K562 (cell line): ENCODE measurements around the gene NCBP2. TPM values are rescaled to one million over a fixed set of nuclear protein-coding genes. Genes with fewer than 3 reads are reported as not detected.

ENCODE experiments used
- ELF4 ChIP-seq: fragments of 450-650 bp; formaldehyde crosslinking; IDR thresholded peaks from 2 replicates; pipeline ENCODE4 v1.4.0; 2022; ENCODE audit warnings: missing genetic modification characterization
- FOXO4 ChIP-seq: fragments of 450-650 bp; formaldehyde crosslinking; IDR thresholded peaks from 2 replicates; pipeline ENCODE4 v1.4.0; 2020; ENCODE audit warnings: mild to moderate bottlenecking, moderate library complexity
- HOXB6 ChIP-seq: fragments of 250-450 bp; sonication (Bioruptor Pico); IDR thresholded peaks from 2 replicates; pipeline ENCODE4 v1.5.1; 2022; ENCODE audit warnings: mild to moderate bottlenecking, borderline replicate concordance
- MCM2 ChIP-seq: fragments of 450-650 bp; IDR thresholded peaks from 2 replicates; pipeline ENCODE4 v1.6.1; 2017; ENCODE audit warnings: low read depth, mild to moderate bottlenecking
- MITF ChIP-seq: IDR thresholded peaks from 2 replicates; pipeline ENCODE4 v1.6.1; 2014; ENCODE audit warnings: antibody characterized with exemption
- RCOR1 ChIP-seq, 2 experiments: IDR thresholded peaks; 2 replicates each; pipeline ENCODE4 v1.6.1; 2012; ENCODE audit warnings: low read depth in 2 of 2, low read length in 2 of 2, borderline replicate concordance in 1 of 2, improper control_type of control experiment in 1 of 2
- ZNF431 ChIP-seq: sonication (generic); formaldehyde crosslinking; IDR thresholded peaks from 2 replicates; pipeline ENCODE4 v1.8.0; 2022; ENCODE audit warnings: mild to moderate bottlenecking, missing genetic modification reagents
- polyA plus RNA-seq, 8 experiments: library from polyadenylated mRNA; depleted of rRNA in 4 of 8; stranded (reverse) in 5 of 8; unstranded in 3 of 8; fragments of >200 nt; fragmentation: Nextera tagmentation in 2 of 8; fragmentation: Illumina TruSeq in 1 of 8; extraction: Ambion mirVana in 2 of 8; extraction: Trizol in 1 of 8; gene quantifications; 2 replicates each; pipeline versions ENCODE4 v1.2.1 to v1.2.3, GENCODE V29; 2011 to 2014; ENCODE audit warnings: inconsistent platforms in 1 of 8, missing spikeins in 1 of 8
- total RNA-seq, 7 experiments: library from RNA; depleted of rRNA in 6 of 7; stranded (reverse); fragments of >200 nt in 6 of 7; fragmentation: Illumina TruSeq in 2 of 7; extraction: Trizol in 2 of 7; gene quantifications; 2 replicates each; pipeline versions ENCODE4 v1.2.1 to v1.2.3, GENCODE V29; 2011 to 2021; ENCODE audit warnings: low replicate concordance in 1 of 7
- TF ChIP-seq, protein P1 (sequence below), 3 experiments: fragments of 200-800 bp in 1 of 3; fragments of 250-450 bp in 1 of 3; fragments of 450-650 bp in 1 of 3; sonication (Bioruptor Pico) in 1 of 3; sonication (Bioruptor generic) in 1 of 3; formaldehyde crosslinking in 1 of 3; IDR thresholded peaks; 2 replicates each; pipeline versions ENCODE4 v1.6.1 to v1.8.0; 2016 to 2022; ENCODE audit warnings: mild to moderate bottlenecking in 2 of 3, missing genetic modification characterization in 2 of 3, missing compliant biosample characterization in 1 of 3, moderate library complexity in 1 of 3
- TF ChIP-seq, protein P2 (sequence below), 2 experiments: fragments of 450-650 bp in 1 of 2; sonication (generic) in 1 of 2; formaldehyde crosslinking in 1 of 2; IDR thresholded peaks; 2 replicates each; pipeline versions ENCODE4 v1.7.1 to v1.9.0; 2016 to 2022; ENCODE audit warnings: inconsistent platforms in 1 of 2, mild to moderate bottlenecking in 1 of 2, missing genetic modification reagents in 1 of 2

Gene NCBP2
- total and polyA plus RNA-seq, 9 of the 15 experiments (the other 6 are each of a cell fraction or from before 2014, with no cell fraction given), result 56.4 to 102 (median 82.3) TPM

DNA sequence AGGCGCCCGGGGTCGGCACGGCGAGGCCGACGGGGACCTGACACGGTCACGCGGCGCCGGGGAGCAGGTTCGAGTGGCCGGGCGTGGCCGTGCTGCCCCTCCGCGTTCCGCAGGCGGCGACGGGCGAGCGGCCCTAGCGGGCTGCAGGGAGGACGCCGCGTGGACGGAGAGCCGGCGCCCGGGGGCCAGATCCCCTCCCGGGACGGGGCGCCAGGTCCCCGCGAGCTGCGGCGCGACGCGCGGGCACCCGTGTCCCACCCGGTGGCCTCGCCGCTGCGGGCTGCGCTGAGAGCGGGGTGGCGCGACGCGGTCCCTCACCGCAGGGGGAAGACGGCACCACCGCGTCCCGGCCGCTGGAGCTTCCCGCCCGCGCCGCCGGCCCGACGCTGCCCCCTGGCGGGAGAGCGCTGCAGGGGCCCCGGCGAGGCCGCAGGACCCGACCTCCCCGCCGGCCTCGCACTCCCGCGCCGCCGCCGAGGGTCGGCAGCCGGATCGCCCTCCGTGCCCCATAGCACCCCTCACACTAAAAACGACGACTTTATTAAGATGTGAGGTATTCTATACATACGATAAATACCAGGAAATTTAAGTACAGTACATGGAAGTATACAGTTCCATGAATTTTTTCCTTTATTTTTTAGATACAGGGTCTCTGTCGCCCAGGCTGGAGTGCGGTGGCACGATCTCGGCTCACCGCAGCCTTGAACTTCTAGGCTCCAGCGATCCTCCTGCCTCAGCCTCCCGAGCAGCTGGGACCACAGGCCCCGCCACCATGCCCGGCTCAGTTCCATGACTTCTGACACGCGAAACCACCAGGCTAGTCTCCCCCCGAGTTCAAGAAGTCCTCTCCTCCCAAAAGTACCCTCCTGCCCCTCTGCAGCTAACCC, 27.6 kb upstream of the NCBP2 start (continued):
- TF ChIP-seq, protein P1, sequence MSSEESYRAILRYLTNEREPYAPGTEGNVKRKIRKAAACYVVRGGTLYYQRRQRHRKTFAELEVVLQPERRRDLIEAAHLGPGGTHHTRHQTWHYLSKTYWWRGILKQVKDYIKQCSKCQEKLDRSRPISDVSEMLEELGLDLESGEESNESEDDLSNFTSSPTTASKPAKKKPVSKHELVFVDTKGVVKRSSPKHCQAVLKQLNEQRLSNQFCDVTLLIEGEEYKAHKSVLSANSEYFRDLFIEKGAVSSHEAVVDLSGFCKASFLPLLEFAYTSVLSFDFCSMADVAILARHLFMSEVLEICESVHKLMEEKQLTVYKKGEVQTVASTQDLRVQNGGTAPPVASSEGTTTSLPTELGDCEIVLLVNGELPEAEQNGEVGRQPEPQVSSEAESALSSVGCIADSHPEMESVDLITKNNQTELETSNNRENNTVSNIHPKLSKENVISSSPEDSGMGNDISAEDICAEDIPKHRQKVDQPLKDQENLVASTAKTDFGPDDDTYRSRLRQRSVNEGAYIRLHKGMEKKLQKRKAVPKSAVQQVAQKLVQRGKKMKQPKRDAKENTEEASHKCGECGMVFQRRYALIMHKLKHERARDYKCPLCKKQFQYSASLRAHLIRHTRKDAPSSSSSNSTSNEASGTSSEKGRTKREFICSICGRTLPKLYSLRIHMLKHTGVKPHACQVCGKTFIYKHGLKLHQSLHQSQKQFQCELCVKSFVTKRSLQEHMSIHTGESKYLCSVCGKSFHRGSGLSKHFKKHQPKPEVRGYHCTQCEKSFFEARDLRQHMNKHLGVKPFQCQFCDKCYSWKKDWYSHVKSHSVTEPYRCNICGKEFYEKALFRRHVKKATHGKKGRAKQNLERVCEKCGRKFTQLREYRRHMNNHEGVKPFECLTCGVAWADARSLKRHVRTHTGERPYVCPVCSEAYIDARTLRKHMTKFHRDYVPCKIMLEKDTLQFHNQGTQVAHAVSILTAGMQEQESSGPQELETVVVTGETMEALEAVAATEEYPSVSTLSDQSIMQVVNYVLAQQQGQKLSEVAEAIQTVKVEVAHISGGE (CRISPR knock-in tag; IDR thresholded peaks at IDR 0.05), result peak in 1 of 3 experiments; percentile 20; a peak in 1 of 6 replicates
- TF ChIP-seq MCM2 (no peak), HOXB6 (no peak), ZNF431 (CRISPR knock-in tag) (no peak), ELF4 (CRISPR knock-in tag) (no peak), FOXO4 (CRISPR knock-in tag) (no peak), MITF (no peak), RCOR1 (IDR thresholded peaks at IDR 0.05; ENCODE audit: borderline replicate concordance in 1 of 2, low read depth in 2 of 2, low read length in 2 of 2) (no peak)
- TF ChIP-seq, protein P2, sequence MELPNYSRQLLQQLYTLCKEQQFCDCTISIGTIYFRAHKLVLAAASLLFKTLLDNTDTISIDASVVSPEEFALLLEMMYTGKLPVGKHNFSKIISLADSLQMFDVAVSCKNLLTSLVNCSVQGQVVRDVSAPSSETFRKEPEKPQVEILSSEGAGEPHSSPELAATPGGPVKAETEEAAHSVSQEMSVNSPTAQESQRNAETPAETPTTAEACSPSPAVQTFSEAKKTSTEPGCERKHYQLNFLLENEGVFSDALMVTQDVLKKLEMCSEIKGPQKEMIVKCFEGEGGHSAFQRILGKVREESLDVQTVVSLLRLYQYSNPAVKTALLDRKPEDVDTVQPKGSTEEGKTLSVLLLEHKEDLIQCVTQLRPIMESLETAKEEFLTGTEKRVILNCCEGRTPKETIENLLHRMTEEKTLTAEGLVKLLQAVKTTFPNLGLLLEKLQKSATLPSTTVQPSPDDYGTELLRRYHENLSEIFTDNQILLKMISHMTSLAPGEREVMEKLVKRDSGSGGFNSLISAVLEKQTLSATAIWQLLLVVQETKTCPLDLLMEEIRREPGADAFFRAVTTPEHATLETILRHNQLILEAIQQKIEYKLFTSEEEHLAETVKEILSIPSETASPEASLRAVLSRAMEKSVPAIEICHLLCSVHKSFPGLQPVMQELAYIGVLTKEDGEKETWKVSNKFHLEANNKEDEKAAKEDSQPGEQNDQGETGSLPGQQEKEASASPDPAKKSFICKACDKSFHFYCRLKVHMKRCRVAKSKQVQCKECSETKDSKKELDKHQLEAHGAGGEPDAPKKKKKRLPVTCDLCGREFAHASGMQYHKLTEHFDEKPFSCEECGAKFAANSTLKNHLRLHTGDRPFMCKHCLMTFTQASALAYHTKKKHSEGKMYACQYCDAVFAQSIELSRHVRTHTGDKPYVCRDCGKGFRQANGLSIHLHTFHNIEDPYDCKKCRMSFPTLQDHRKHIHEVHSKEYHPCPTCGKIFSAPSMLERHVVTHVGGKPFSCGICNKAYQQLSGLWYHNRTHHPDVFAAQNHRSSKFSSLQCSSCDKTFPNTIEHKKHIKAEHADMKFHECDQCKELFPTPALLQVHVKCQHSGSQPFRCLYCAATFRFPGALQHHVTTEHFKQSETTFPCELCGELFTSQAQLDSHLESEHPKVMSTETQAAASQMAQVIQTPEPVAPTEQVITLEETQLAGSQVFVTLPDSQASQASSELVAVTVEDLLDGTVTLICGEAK (IDR thresholded peaks at IDR 0.05), result no peak
- TF ChIP-seq, protein P2 (CRISPR knock-in tag; IDR thresholded peaks at IDR 0.05), result no peak
